NB4 (cell line): ENCODE results near the gene LFNG.

Experiments
- MYC ChIP-seq: IDR thresholded peaks from 2 replicates; pipeline ENCODE4 v1.6.1; 2011; ENCODE audit warnings: low read depth, low read length
- POLR2A ChIP-seq: IDR thresholded peaks from 2 replicates; pipeline ENCODE4 v1.6.1; 2011; ENCODE audit warnings: mild to moderate bottlenecking; ENCODE audit not compliant: insufficient read length; ENCODE audit errors: extremely low read depth
- TF ChIP-seq, protein P1 (sequence below): IDR thresholded peaks from one replicate; pipeline ENCODE4 v1.5.1; 2012; ENCODE audit warnings: low read depth, low read length

DNA sequence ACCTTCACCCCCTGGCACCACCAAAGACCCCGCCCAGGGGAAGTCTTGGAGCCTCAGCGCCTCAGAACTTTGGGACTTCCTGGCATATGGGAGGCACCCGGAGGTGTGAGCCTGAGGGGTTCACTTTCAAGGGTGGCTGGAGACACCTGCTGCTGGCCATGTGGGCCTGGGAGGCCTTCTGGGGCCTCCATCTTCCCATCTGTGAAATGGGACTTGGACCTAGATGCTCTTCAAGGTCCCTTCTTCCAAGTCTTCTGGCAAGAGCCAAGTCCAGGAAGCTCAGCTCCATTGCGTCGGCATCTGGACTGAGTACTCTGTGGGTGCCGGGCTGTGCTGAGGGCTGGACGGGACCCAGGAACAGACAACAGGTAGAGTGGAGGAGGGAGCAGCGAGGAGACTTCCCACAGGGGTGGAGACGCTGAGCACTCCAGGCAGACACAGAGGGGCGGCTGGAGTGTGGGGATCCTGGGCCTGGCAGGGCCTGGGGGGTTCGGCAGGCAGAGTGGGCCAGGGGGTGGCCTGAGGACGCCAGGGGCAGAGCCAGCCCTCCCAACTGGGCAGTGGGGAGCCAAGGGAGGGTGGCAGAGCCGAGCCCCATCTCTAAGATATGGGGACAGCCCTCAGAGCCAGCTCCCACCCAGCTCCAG lies 9.3 kb upstream of the LFNG start:
- TF ChIP-seq, protein P1, sequence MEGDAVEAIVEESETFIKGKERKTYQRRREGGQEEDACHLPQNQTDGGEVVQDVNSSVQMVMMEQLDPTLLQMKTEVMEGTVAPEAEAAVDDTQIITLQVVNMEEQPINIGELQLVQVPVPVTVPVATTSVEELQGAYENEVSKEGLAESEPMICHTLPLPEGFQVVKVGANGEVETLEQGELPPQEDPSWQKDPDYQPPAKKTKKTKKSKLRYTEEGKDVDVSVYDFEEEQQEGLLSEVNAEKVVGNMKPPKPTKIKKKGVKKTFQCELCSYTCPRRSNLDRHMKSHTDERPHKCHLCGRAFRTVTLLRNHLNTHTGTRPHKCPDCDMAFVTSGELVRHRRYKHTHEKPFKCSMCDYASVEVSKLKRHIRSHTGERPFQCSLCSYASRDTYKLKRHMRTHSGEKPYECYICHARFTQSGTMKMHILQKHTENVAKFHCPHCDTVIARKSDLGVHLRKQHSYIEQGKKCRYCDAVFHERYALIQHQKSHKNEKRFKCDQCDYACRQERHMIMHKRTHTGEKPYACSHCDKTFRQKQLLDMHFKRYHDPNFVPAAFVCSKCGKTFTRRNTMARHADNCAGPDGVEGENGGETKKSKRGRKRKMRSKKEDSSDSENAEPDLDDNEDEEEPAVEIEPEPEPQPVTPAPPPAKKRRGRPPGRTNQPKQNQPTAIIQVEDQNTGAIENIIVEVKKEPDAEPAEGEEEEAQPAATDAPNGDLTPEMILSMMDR = no peak
- TF ChIP-seq POLR2A (no peak), MYC (no peak)
